K562 (cell line): ENCODE results near the gene DVL2. TPM values are rescaled to one million over a fixed set of nuclear protein-coding genes. Genes with fewer than 3 reads are reported as not detected.

Source experiments
- ATAC-seq: fragments of 200-7000 bp; cut with Tn5 transposase; 3 replicates; pipeline ENCODE4 v1.9.1; 2020; ENCODE audit warnings: moderate library complexity
- BruUV-seq: library from RNA; stranded (reverse); fragments of 400-500 nt; replicated peaks from 2 replicates; lab custom pipeline; 2021; lab: Mats Ljungman, UMichigan
- CTCF ChIA-PET: fragments of 300-600 bp; formaldehyde crosslinking; extraction: SDS; loops from one replicate; lab custom pipeline; 2021; ENCODE audit warnings: low intra/inter-chr PET ratio; lab: Yijun Ruan, JAX
- POLR2A ChIA-PET: fragments of 300-600, 350-650 bp; sonication (Branson Sonifier 250); formaldehyde crosslinking; extraction: SDS; loops from one replicate; lab custom pipeline; 2021; ENCODE audit warnings: antibody characterized with exemption, inconsistent platforms; lab: Yijun Ruan, JAX
- DNase-seq, 4 experiments: peaks; one replicate each; pipeline versions ENCODE4 v3.0.0 to v3.0.0-alpha.2; 2011 to 2018; ENCODE audit warnings: low spot score in 3 of 4, mixed read lengths in 3 of 4; ENCODE audit errors: extremely low read depth in 1 of 4
- FAIRE-seq: peaks from 2 replicates; lab custom pipeline; 2011; peaks lifted over from hg19 to GRCh38; lab: Jason Lieb, UNC
- H2AFZ ChIP-seq: 2 replicates; pipeline ENCODE4 v1.6.0; 2011; ENCODE audit warnings: low read depth, low read length, control low read depth, inconsistent platforms
- H3K27ac ChIP-seq: fragments of 200-600 bp; 3 replicates; pipeline ENCODE4 v1.8.0; 2011; ENCODE audit warnings: low read depth, mild to moderate bottlenecking, control low read depth, inconsistent platforms, low read length, moderate library complexity, mixed read lengths; ENCODE audit errors: extremely low read depth
- H3K27me3 ChIP-seq, 2 experiments: fragments of 300-600 bp in 1 of 2; 2 replicates in 1 of 2; 3 replicates in 1 of 2; pipeline versions ENCODE4 v1.6.0 to v1.8.0; 2011; ENCODE audit warnings: inconsistent platforms in 2 of 2, low read length in 2 of 2, mild to moderate bottlenecking in 1 of 2, mixed read lengths in 1 of 2, moderate library complexity in 1 of 2; ENCODE audit not compliant: control insufficient read depth in 2 of 2, insufficient read depth in 2 of 2
- H3K36me3 ChIP-seq: fragments of 300-600 bp; 3 replicates; pipeline ENCODE4 v1.8.0; 2011; ENCODE audit warnings: mild to moderate bottlenecking, low read length, inconsistent platforms; ENCODE audit not compliant: control insufficient read depth, insufficient read depth
- H3K4me1 ChIP-seq, 2 experiments: fragments of 200-600 bp in 1 of 2; replicated peaks in 1 of 2; 2 replicates in 1 of 2; 3 replicates in 1 of 2; pipeline versions ENCODE4 v1.5.1 to v1.8.0; 2011; ENCODE audit warnings: inconsistent platforms in 2 of 2, low read length in 2 of 2, mild to moderate bottlenecking in 1 of 2, mixed read lengths in 1 of 2, moderate library complexity in 1 of 2; ENCODE audit not compliant: control insufficient read depth in 2 of 2, insufficient read depth in 2 of 2
- H3K4me2 ChIP-seq: 2 replicates; pipeline ENCODE4 v1.6.1; 2011; ENCODE audit warnings: low read length, control low read depth, inconsistent platforms, mixed read lengths; ENCODE audit not compliant: insufficient read depth
- H3K4me3 ChIP-seq: fragments of 200-600 bp; sonication (generic), shearing (Covaris generic); 2 replicates; pipeline ENCODE4 v1.5.1; 2016; ENCODE audit warnings: control low read depth, inconsistent platforms
- H3K79me2 ChIP-seq: fragments of 200-600 bp; 3 replicates; pipeline ENCODE4 v1.8.0; 2011; ENCODE audit warnings: low read length, inconsistent platforms; ENCODE audit not compliant: control insufficient read depth, insufficient read depth
- H3K9ac ChIP-seq, 2 experiments: 2 replicates each; pipeline versions ENCODE4 v1.6.0 to v1.6.1; 2011; ENCODE audit warnings: low read depth in 2 of 2, low read length in 2 of 2, control low read depth in 1 of 2, inconsistent platforms in 1 of 2, mild to moderate bottlenecking in 1 of 2, mixed read lengths in 1 of 2; ENCODE audit not compliant: insufficient read depth in 1 of 2
- H3K9me1 ChIP-seq: one replicate; pipeline ENCODE4 v1.6.0; 2011; ENCODE audit warnings: inconsistent platforms, mild to moderate bottlenecking, low read length, moderate library complexity; ENCODE audit not compliant: control insufficient read depth, insufficient read depth
- H3K9me3 ChIP-seq: replicated peaks from 2 replicates; pipeline ENCODE4 v1.5.1; 2011; ENCODE audit warnings: low read depth, low read length, inconsistent platforms; ENCODE audit not compliant: control insufficient read depth, insufficient read depth
- H4K20me1 ChIP-seq: replicated peaks from 2 replicates; pipeline ENCODE4 v1.6.1; 2011; ENCODE audit warnings: low read length, inconsistent platforms, mixed read lengths; ENCODE audit not compliant: control insufficient read depth, insufficient read depth
- EWSR1 ChIP-seq: fragments of 450-650 bp; IDR thresholded peaks from 2 replicates; pipeline ENCODE4 v1.6.1; 2018; ENCODE audit warnings: borderline replicate concordance, mild to moderate bottlenecking, low read depth, moderate library complexity; ENCODE audit not compliant: partially characterized antibody
- ILK ChIP-seq: fragments of 450-650 bp; IDR thresholded peaks from 2 replicates; pipeline ENCODE4 v1.6.1; 2016; ENCODE audit warnings: missing genetic modification characterization, low read depth, mild to moderate bottlenecking, missing compliant biosample characterization, moderate library complexity, borderline replicate concordance
- SIX5 ChIP-seq, 2 experiments: IDR thresholded peaks; 2 replicates each; pipeline ENCODE4 v1.6.1; 2011; ENCODE audit warnings: low read length in 2 of 2, borderline replicate concordance in 1 of 2, low read depth in 1 of 2, mild to moderate bottlenecking in 1 of 2, moderate library complexity in 1 of 2; ENCODE audit not compliant: insufficient read depth in 1 of 2
- SMC3 ChIP-seq: conservative IDR thresholded peaks from 2 replicates; pipeline ENCODE4 v1.6.1; 2011; ENCODE audit warnings: low read depth, low read length, improper control_type of control experiment; ENCODE audit not compliant: insufficient read depth
- TARDBP ChIP-seq: fragments of 450-650 bp; IDR thresholded peaks from 2 replicates; pipeline ENCODE4 v1.6.1; 2016
- VEZF1 ChIP-seq: fragments of 200-800 bp; sonication (Bioruptor generic); IDR thresholded peaks from 2 replicates; pipeline ENCODE4 v1.6.1; 2017; ENCODE audit warnings: missing genetic modification characterization, missing compliant biosample characterization
- ZBTB43 ChIP-seq: sonication (generic); formaldehyde crosslinking; IDR thresholded peaks from 2 replicates; pipeline ENCODE4 v1.8.0; 2023; ENCODE audit warnings: mild to moderate bottlenecking, missing genetic modification reagents
- WGBS: fragments of 100-300 bp; shearing (Covaris generic); methylation state at CpG from one replicate; pipeline ENCODE4 v1.1.6; 2016; ENCODE audit warnings: low coverage, mixed read lengths; ENCODE audit not compliant: insufficient coverage; ENCODE audit errors: missing lambda C conversion rate; 5-methylcytosine and 5-hydroxymethylcytosine counted together
- in situ Hi-C: fragments of 300-500 bp; cut with MboI; formaldehyde crosslinking; loops from 4 replicates; pipeline ENCODE4 v1.15.0; 2018; ENCODE audit warnings: inconsistent platforms, mixed read lengths
- intact Hi-C: fragments of 100-400 bp; cut with micrococcal nuclease; formaldehyde crosslinking; loops from 2 replicates; pipeline ENCODE4 v1.14.2; 2022
- polyA plus RNA-seq, 8 experiments: library from polyadenylated mRNA; depleted of rRNA in 4 of 8; stranded (reverse) in 5 of 8; unstranded in 3 of 8; fragments of >200 nt; fragmentation: Nextera tagmentation in 2 of 8; fragmentation: Illumina TruSeq in 1 of 8; extraction: Ambion mirVana in 2 of 8; extraction: Trizol in 1 of 8; gene quantifications; 2 replicates each; pipeline versions ENCODE4 v1.2.1 to v1.2.3, GENCODE V29; 2011 to 2014; ENCODE audit warnings: inconsistent platforms in 1 of 8, missing spikeins in 1 of 8
- total RNA-seq, 7 experiments: library from RNA; depleted of rRNA in 6 of 7; stranded (reverse); fragments of >200 nt in 6 of 7; fragmentation: Illumina TruSeq in 2 of 7; extraction: Trizol in 2 of 7; gene quantifications; 2 replicates each; pipeline versions ENCODE4 v1.2.1 to v1.2.3, GENCODE V29; 2011 to 2021; ENCODE audit warnings: low replicate concordance in 1 of 7

Gene DVL2
- total and polyA plus RNA-seq, 9 of the 15 experiments (the other 6 are each of a cell fraction or from before 2014, with no cell fraction given), result 1.3 to 49.5 (median 24.3) TPM

GRCh38 chr17:7190276-7190917 is 43.9 kb downstream of the DVL2 start:
- Histone ChIP-seq H3K27me3 (no peaks in the 10 kb centered on the region), H3K4me3 (no peak overlapping the region), H3K4me2 (no peak overlapping the region), H3K36me3 (peaks cover 10% of the 10 kb centered on the region; the same call in 1 of the 3 replicates), H2AFZ (no peak overlapping the region), H3K9me3 (no peaks in the 10 kb centered on the region), H3K27ac (no peak overlapping the region), H3K79me2 (no peaks in the 10 kb centered on the region), H3K4me1 (peaks cover 3 to 6% of the 10 kb centered on the region in 2 experiments; a peak in 3 of 5 replicates), H4K20me1 (no peaks in the 10 kb centered on the region), H3K9ac (no peak overlapping the region), H3K9me1 (no peaks in the 10 kb centered on the region)
- ATAC-seq (no peak), FAIRE-seq (no peak), DNase-seq (no peak)
- intact Hi-C loops (no loop called here), in situ Hi-C loops (no loop called here)
- no TSS peak for BruUV-seq
- ChIA-PET POLR2A (no interaction called here), CTCF (no interaction called here)
- WGBS, result 60% methylated on average over 1 of the region's 14 CpGs
- no peak for TF ChIP-seq TARDBP
- no peak for TF ChIP-seq ILK (tag)
- no peak for TF ChIP-seq EWSR1
- no peak for TF ChIP-seq ZBTB43 (CRISPR knock-in tag)
- no peak for TF ChIP-seq VEZF1 (CRISPR knock-in tag)
- TF ChIP-seq SMC3, result no peak
- no peak for TF ChIP-seq SIX5 (IDR thresholded peaks at IDR 0.05; ENCODE audit: borderline replicate concordance in 1 of 2, insufficient read depth in 1 of 2, low read depth in 1 of 2, low read length in 2 of 2)
